ENCODE data around the gene TPTE.
"Not testable (repeated sequence)": the region's sequence is repeated elsewhere in the genome, so short reads cannot be mapped to it uniquely, and the experiment has no call there.

DNA sequence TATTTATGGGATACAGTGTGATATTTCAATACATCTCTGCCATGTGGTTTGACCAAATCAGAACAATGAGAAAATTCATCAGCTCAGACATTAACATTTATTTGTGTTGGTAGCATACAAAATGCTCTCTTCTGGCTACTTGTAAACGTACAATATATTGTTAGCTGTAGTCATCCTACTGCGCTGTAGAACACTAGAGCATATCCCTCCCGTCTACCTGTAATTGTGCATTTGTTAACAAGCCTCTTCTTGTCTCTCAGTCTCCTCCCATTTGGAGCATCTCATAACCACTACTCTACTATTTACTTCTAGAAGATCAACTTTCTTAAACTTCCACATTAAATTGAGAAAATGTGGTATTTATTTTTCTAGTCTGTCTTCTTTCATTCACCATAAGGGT lies 107.9 kb downstream of the TPTE start:
- TF ChIP-seq POLR2A (IDR thresholded peaks at IDR 0.05), result not testable (repeated sequence)
- TF ChIP-seq, protein P1, sequence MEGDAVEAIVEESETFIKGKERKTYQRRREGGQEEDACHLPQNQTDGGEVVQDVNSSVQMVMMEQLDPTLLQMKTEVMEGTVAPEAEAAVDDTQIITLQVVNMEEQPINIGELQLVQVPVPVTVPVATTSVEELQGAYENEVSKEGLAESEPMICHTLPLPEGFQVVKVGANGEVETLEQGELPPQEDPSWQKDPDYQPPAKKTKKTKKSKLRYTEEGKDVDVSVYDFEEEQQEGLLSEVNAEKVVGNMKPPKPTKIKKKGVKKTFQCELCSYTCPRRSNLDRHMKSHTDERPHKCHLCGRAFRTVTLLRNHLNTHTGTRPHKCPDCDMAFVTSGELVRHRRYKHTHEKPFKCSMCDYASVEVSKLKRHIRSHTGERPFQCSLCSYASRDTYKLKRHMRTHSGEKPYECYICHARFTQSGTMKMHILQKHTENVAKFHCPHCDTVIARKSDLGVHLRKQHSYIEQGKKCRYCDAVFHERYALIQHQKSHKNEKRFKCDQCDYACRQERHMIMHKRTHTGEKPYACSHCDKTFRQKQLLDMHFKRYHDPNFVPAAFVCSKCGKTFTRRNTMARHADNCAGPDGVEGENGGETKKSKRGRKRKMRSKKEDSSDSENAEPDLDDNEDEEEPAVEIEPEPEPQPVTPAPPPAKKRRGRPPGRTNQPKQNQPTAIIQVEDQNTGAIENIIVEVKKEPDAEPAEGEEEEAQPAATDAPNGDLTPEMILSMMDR (IDR thresholded peaks at IDR 0.05), result not testable (repeated sequence)

Measured in uterus (tissue), 2 donors.